ENCODE measurements around the gene FBN1. TPM values are rescaled to one million over a fixed set of nuclear protein-coding genes. Genes with fewer than 3 reads are reported as not detected.

The FBN1 gene
- total and polyA plus RNA-seq, 10 of the 15 experiments (the other 5 are each of a cell fraction or from before 2014, with no cell fraction given) = 2.2 to 15.3 (median 7.0) TPM

- TF ChIP-seq, protein P1, sequence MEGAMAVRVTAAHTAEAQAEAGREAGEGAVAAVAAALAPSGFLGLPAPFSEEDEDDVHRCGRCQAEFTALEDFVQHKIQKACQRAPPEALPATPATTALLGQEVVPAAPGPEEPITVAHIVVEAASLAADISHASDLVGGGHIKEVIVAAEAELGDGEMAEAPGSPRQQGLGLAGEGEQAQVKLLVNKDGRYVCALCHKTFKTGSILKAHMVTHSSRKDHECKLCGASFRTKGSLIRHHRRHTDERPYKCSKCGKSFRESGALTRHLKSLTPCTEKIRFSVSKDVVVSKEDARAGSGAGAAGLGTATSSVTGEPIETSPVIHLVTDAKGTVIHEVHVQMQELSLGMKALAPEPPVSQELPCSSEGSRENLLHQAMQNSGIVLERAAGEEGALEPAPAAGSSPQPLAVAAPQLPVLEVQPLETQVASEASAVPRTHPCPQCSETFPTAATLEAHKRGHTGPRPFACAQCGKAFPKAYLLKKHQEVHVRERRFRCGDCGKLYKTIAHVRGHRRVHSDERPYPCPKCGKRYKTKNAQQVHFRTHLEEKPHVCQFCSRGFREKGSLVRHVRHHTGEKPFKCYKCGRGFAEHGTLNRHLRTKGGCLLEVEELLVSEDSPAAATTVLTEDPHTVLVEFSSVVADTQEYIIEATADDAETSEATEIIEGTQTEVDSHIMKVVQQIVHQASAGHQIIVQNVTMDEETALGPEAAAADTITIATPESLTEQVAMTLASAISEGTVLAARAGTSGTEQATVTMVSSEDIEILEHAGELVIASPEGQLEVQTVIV (IDR thresholded peaks at IDR 0.05; ENCODE audit: borderline replicate concordance, partially characterized antibody) = no peak
- no peak for TF ChIP-seq REST (IDR thresholded peaks at IDR 0.05; ENCODE audit: low read depth, low read length)
Observed at GRCh38 chr15:48367483-48367882, 278.0 kb downstream of the FBN1 start (continued).

DNA sequence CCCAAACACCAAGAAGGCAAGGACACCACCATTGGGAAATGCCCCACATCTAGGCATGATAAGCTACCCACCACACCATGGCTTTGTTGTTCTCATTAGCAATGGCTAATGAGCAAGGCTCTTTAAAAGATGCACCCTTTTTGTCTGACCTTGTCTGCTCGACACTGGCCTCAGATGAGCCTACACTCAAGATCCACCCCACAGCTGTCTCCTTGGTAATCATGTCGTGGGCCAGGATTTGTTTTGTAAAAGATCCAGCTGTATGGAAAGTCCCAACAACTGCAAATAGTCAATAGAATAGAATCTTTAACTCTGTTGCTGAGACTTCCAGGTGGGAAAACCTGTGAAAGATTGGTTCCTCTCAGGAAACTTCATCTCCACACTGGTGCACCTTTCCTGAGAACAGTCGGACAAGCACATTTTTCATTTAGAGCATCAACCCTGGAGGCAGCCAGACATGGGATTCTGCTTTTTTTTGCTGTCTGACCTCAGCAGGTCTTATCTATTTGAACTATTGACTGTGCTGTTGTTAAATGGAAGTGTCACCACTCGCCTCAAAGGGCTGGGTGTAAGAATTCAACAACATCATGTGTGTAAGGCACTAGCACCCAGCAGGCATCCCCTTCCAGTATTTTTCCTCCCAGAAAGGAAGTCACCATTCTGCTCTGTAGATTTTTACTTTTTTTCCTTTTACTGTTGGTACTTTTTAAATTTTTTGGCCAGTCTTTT is 278.8 kb downstream of the FBN1 start:
- DNase-seq (ENCODE audit: low read depth, low spot score) = no peak
- no peaks in the 10 kb centered on the region for H3K36me3 ChIP-seq (ENCODE audit: control insufficient read depth in 2 of 2, insufficient read depth in 2 of 2, low read length in 1 of 2)
- H3K4me2 ChIP-seq (ENCODE audit: control insufficient read depth, insufficient read depth) = no peak overlapping the region
- CTCF ChIA-PET = interaction anchor here (1.1 kb wide), 1 partner anchor 141 kb away, joined by 3 read pairs; no protein-coding TSS in a partner anchor
- POLR2A ChIA-PET = interaction anchor here (0.6 kb wide), 1 partner anchor 275 kb away, joined by 7 read pairs; no protein-coding TSS in a partner anchor
- 44% methylated on average over 4 of the region's 4 CpGs for WGBS (ENCODE audit: insufficient coverage, insufficient replicate concordance, low lambda C conversion rate, missing lambda C conversion rate)
- no peak overlapping the region for H3K4me3 ChIP-seq
- no peak overlapping the region for H2AFZ ChIP-seq (ENCODE audit: control insufficient read depth, low read depth, low read length)
- RAD21 ChIA-PET (ENCODE audit: unreplicated experiment) = no interaction called here
- H3K4me1 ChIP-seq (ENCODE audit: control insufficient read depth, insufficient read depth, low read length) = no peaks in the 10 kb centered on the region
- H3K9me3 ChIP-seq (replicated peaks; ENCODE audit: control insufficient read depth, insufficient read depth, low read length) = no peaks in the 10 kb centered on the region
- FAIRE-seq = no peak
- intact Hi-C loops (cut with micrococcal nuclease; ENCODE audit: unreplicated experiment) = no loop called here
- BruUV-seq (replicated peaks) = no TSS peak
- H3K79me2 ChIP-seq (ENCODE audit: control insufficient read depth, insufficient read depth, low read length) = no peaks in the 10 kb centered on the region
- H3K27ac ChIP-seq (ENCODE audit: control insufficient read depth, insufficient read depth) = no peak overlapping the region
- H4K20me1 ChIP-seq (ENCODE audit: control insufficient read depth, insufficient read depth) = no peaks in the 10 kb centered on the region
- no peak overlapping the region for H3K9ac ChIP-seq (ENCODE audit: control insufficient read depth, insufficient read depth, low read length)
- SMC1A ChIA-PET (ENCODE audit: uncharacterized antibody, unreplicated experiment) = interaction anchor here (1.0 to 1.3 kb wide), 2 partner anchors 10 to 40 kb away, joined by 3 to 5 read pairs; no protein-coding TSS in a partner anchor
- no peak for ATAC-seq
- no peaks in the 10 kb centered on the region for H3K27me3 ChIP-seq (replicated peaks in 1 of 2; ENCODE audit: control insufficient read depth in 2 of 2, insufficient read depth in 2 of 2, low read length in 1 of 2)
- in situ Hi-C loops (cut with MboI) = loop anchor here (25.0 kb wide), 1 partner anchor 796 kb away; the partner anchor contains the start of genes COPS2 and GALK2
- no peak for TF ChIP-seq NR2C2 (IDR thresholded peaks at IDR 0.05; ENCODE audit: borderline replicate concordance, control insufficient read depth, insufficient read length, low read depth)
- no peak for TF ChIP-seq PAX8 (IDR thresholded peaks at IDR 0.05)
- no peak for TF ChIP-seq CEBPB (IDR thresholded peaks at IDR 0.05; ENCODE audit: borderline replicate concordance in 1 of 2, low read depth in 2 of 2, low read length in 2 of 2)
- no peak for TF ChIP-seq SRF (IDR thresholded peaks at IDR 0.05; ENCODE audit: low read depth in 2 of 2, low read length in 2 of 2)
- no peak for TF ChIP-seq ETV6 (conservative IDR thresholded peaks at IDR 0.05 in 1 of 2, IDR thresholded peaks at IDR 0.05 in 1 of 2; ENCODE audit: borderline replicate concordance in 1 of 2, low read depth in 1 of 2)
- TF ChIP-seq, protein P2, sequence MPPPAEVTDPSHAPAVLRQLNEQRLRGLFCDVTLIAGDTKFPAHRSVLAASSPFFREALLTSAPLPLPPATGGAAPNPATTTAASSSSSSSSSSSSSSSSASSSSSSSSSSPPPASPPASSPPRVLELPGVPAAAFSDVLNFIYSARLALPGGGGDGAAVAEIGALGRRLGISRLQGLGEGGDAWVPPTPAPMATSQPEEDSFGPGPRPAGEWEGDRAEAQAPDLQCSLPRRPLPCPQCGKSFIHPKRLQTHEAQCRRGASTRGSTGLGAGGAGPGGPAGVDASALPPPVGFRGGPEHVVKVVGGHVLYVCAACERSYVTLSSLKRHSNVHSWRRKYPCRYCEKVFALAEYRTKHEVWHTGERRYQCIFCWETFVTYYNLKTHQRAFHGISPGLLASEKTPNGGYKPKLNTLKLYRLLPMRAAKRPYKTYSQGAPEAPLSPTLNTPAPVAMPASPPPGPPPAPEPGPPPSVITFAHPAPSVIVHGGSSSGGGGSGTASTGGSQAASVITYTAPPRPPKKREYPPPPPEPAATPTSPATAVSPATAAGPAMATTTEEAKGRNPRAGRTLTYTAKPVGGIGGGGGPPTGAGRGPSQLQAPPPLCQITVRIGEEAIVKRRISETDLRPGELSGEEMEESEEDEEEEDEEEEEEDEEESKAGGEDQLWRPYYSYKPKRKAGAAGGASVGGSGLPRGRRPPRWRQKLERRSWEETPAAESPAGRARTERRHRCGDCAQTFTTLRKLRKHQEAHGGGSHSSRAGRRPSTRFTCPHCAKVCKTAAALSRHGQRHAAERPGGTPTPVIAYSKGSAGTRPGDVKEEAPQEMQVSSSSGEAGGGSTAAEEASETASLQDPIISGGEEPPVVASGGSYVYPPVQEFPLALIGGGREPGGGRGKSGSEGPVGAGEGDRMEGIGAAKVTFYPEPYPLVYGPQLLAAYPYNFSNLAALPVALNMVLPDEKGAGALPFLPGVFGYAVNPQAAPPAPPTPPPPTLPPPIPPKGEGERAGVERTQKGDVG (CRISPR knock-in tag; IDR thresholded peaks at IDR 0.05) = no peak
- TF ChIP-seq NR2C1 (IDR thresholded peaks at IDR 0.05) = no peak
- TF ChIP-seq ASH2L (IDR thresholded peaks at IDR 0.05; ENCODE audit: borderline replicate concordance, low read depth) = no peak
- no peak for TF ChIP-seq TARDBP (IDR thresholded peaks at IDR 0.05; ENCODE audit: borderline replicate concordance)
